GM19372 (cell line): ENCODE results near the gene DCAF4L1.
A peak's percentile ranks its signal among the peaks of the same experiment; 100 is the strongest.

Source experiments
- ATAC-seq: cut with Tn5 transposase; IDR thresholded peaks from one replicate; pipeline ENCODE4 v1.9.1; 2021; ENCODE audit warnings: mild to moderate bottlenecking, low read depth, moderate library complexity; ENCODE audit not compliant: unreplicated experiment

The DCAF4L1 gene

GRCh38 chr4:41989994-41990364 is 8.4 kb downstream of the DCAF4L1 start:
- peak; percentile 18 for ATAC-seq

- ATAC-seq, result peak; percentile 98
These were observed 9.0 kb downstream of the DCAF4L1 start, which contains the start of gene SLC30A9 for GRCh38 chr4:41990365-41991111. SLC30A9 (plus strand) TSS chr4:41990530; CDS start chr4:41990652, 122 bp downstream.

GRCh38 chr4:41991916-41992767 is 10.6 kb downstream of the DCAF4L1 start:
- no peak for ATAC-seq

GRCh38 chr4:41992967-41993857 is 11.7 kb downstream of the DCAF4L1 start:
- no peak for ATAC-seq

GRCh38 chr4:41994461-41994985 is 13.0 kb downstream of the DCAF4L1 start:
- ATAC-seq, result no peak

DNA sequence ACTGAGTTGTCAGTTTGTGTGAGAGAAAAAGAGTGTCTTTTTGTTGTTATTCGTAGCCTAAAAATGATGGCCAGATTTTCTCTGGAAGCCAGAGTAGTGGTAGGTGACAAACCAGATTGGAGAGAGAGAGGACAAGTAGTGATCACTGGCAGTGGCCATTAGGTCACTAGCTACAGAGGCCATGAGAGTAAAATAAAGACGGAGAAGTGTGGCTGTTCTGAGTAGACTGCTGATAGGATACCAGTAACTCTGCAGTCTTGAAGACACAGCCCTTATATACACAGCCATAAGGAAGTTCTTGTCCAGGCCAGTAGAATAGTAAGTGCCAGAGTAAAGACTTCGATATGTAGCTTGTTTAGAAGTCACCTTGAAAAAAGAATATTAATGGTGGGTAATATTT is 16.5 kb downstream of the DCAF4L1 start:
- ATAC-seq, result no peak

GRCh38 chr4:41999321-41999720 is 17.8 kb downstream of the DCAF4L1 start:
- ATAC-seq, result no peak

DNA sequence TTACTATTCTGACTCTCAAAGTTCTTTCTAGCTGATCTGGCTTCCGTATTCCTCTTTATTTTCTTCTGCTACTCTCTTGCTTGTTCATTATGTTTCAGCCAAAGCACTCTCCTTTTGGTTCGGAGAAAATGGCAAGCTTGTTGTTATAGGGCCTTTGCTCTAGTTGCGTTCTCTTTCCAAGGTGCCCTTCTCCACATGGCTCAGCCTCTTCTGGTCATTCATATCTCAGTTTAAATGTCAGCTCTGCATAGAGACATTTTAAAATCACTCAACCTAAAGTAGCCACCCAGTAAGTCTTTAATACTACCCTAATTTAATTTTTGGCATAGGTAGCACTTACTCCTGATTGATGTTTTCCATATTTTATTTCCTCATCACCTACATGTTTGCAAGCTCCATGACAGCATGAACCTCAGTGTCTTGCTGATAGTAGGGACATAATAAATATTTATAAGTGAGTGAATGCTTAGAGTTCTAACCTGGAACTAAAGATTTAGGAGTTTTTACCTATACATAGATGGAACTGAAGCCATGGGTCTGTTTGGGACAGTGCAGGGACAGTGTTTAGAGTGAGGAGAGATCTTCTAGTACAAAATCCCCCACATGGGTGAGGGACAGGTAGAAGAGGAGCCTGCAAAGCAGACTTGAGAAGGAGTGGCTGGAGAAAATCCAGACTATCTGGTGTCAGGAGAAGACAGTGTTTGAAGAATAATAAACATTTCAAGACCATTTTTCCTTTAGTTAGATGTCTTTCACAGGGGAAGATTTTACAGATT is 26.6 kb downstream of the DCAF4L1 start:
- no peak for ATAC-seq

DNA sequence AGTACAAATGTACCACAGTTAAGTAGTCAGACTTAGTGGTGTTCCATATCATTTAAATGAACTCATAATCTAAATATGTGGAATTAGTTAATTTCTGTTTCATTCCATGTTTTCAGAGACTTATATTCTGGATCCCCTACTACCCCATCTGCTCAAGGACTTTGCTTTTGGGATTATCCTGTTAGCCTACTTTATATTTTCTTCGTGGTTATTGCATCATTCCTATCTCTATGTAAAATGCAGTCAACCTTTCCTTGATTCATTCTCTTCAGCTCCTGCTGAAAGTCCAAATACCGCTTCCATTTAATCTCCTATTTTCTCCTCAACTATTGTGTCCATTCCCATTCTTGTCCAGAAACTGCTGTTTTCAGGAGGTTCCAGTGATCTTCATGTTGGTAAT is 33.9 kb downstream of the DCAF4L1 start:
- no peak for ATAC-seq

- ATAC-seq, result no peak
These were observed 36.9 kb downstream of the DCAF4L1 start for GRCh38 chr4:42018451-42018850.
